SK-N-SH treated with all-trans-retinoic acid at 6 μM for 48 hours (cell line): ENCODE measurements around the gene SAFB2.

Source experiments
- ATAC-seq: fragments of 200-7000 bp; cut with Tn5 transposase; 3 replicates; pipeline ENCODE4 v1.9.1; 2020; ENCODE audit warnings: mild to moderate bottlenecking, moderate library complexity
- ARNTL ChIP-seq: fragments of 450-650 bp; formaldehyde crosslinking; IDR thresholded peaks from 2 replicates; pipeline ENCODE4 v1.5.0; 2020; ENCODE audit warnings: low read depth, mild to moderate bottlenecking, moderate library complexity, borderline replicate concordance
- BACH2 ChIP-seq: fragments of 250-450 bp; sonication (Bioruptor Pico); IDR thresholded peaks from 2 replicates; pipeline ENCODE4 v1.9.0; 2021; ENCODE audit warnings: mild to moderate bottlenecking, borderline replicate concordance
- CREB5 ChIP-seq: fragments of 250-450 bp; sonication (Bioruptor Pico); IDR thresholded peaks from 2 replicates; pipeline ENCODE4 v1.5.1; 2020; ENCODE audit warnings: low read depth, mild to moderate bottlenecking, moderate library complexity
- CSDC2 ChIP-seq: fragments of 250-450 bp; sonication (Bioruptor Pico); IDR thresholded peaks from 2 replicates; pipeline ENCODE4 v1.5.0; 2020; ENCODE audit warnings: mild to moderate bottlenecking, moderate library complexity
- GLIS3 ChIP-seq: fragments of 250-450 bp; sonication (Bioruptor Pico); IDR thresholded peaks from 2 replicates; pipeline ENCODE4 v1.5.0; 2020; ENCODE audit warnings: mild to moderate bottlenecking, moderate library complexity
- ISL1 ChIP-seq: fragments of 250-450 bp; sonication (Bioruptor Pico); IDR thresholded peaks from 2 replicates; pipeline ENCODE4 v2.1.2; 2022; ENCODE audit warnings: mild to moderate bottlenecking, moderate library complexity
- PATZ1 ChIP-seq: fragments of 250-450 bp; sonication (Bioruptor Pico); IDR thresholded peaks from 2 replicates; pipeline ENCODE4 v1.8.0; 2020; ENCODE audit warnings: mild to moderate bottlenecking, moderate library complexity, borderline replicate concordance
- POU6F1 ChIP-seq: fragments of 250-450 bp; sonication (Bioruptor Pico); IDR thresholded peaks from 2 replicates; pipeline ENCODE4 v1.8.0; 2021; ENCODE audit warnings: low read depth, mild to moderate bottlenecking, moderate library complexity, borderline replicate concordance
- PPARA ChIP-seq: fragments of 250-450 bp; sonication (Bioruptor Pico); IDR thresholded peaks from 2 replicates; pipeline ENCODE4 v1.5.0; 2020; ENCODE audit warnings: mild to moderate bottlenecking, borderline replicate concordance
- RARB ChIP-seq: fragments of 250-450 bp; sonication (Bioruptor Pico); IDR thresholded peaks from 2 replicates; pipeline ENCODE4 v1.8.0; 2021; ENCODE audit warnings: mild to moderate bottlenecking, moderate library complexity
- SNAI2 ChIP-seq: fragments of 250-450 bp; sonication (Bioruptor Pico); IDR thresholded peaks from 2 replicates; pipeline ENCODE4 v1.5.0; 2020; ENCODE audit warnings: mild to moderate bottlenecking, moderate library complexity
- TCF4 ChIP-seq: fragments of 250-450 bp; sonication (Bioruptor Pico); IDR thresholded peaks from 2 replicates; pipeline ENCODE4 v1.8.0; 2021; ENCODE audit warnings: mild to moderate bottlenecking, moderate library complexity, borderline replicate concordance
- TOX ChIP-seq: fragments of 250-450 bp; sonication (Bioruptor Pico); IDR thresholded peaks from 2 replicates; pipeline ENCODE4 v1.8.0; 2021; ENCODE audit warnings: mild to moderate bottlenecking, moderate library complexity, borderline replicate concordance
- TSHZ2 ChIP-seq: fragments of 250-450 bp; sonication (Bioruptor Pico); IDR thresholded peaks from 2 replicates; pipeline ENCODE4 v1.5.0; 2020; ENCODE audit warnings: mild to moderate bottlenecking, moderate library complexity
- ZC3H10 ChIP-seq: fragments of 250-450 bp; sonication (Bioruptor Pico); IDR thresholded peaks from 2 replicates; pipeline ENCODE4 v1.5.1; 2021; ENCODE audit warnings: mild to moderate bottlenecking, moderate library complexity
- ZFP3 ChIP-seq: fragments of 250-450 bp; sonication (Bioruptor Pico); IDR thresholded peaks from 2 replicates; pipeline ENCODE4 v1.5.0; 2020; ENCODE audit warnings: mild to moderate bottlenecking, moderate library complexity
- ZFP30 ChIP-seq: fragments of 450-650 bp; formaldehyde crosslinking; IDR thresholded peaks from 2 replicates; pipeline ENCODE4 v1.5.0; 2022; ENCODE audit warnings: mild to moderate bottlenecking, moderate library complexity
- ZNF565 ChIP-seq: fragments of 450-650 bp; formaldehyde crosslinking; conservative IDR thresholded peaks from 2 replicates; pipeline ENCODE4 v1.5.0; 2020; ENCODE audit warnings: low read depth, mild to moderate bottlenecking, moderate library complexity
- ZNF70 ChIP-seq: fragments of 450-650 bp; formaldehyde crosslinking; IDR thresholded peaks from 2 replicates; pipeline ENCODE4 v1.5.0; 2020; ENCODE audit warnings: mild to moderate bottlenecking, moderate library complexity
- ZNF8 ChIP-seq: fragments of 450-650 bp; formaldehyde crosslinking; IDR thresholded peaks from 2 replicates; pipeline ENCODE4 v1.5.0; 2020; ENCODE audit warnings: mild to moderate bottlenecking, moderate library complexity
- TF ChIP-seq, protein P1 (sequence below): fragments of 250-450 bp; sonication (Bioruptor Pico); IDR thresholded peaks from 2 replicates; pipeline ENCODE4 v1.5.1; 2021; ENCODE audit warnings: mild to moderate bottlenecking, moderate library complexity

Gene SAFB2

GRCh38 chr19:5587661-5588060 lies 34.9 kb downstream of the SAFB2 start (continued):
- TF ChIP-seq ZFP30 (no peak), ZNF565 (no peak), ZNF70 (no peak), ISL1 (CRISPR knock-in tag) (no peak), ZFP3 (CRISPR knock-in tag) (no peak), GLIS3 (CRISPR knock-in tag) (no peak)
- TF ChIP-seq, protein P1, sequence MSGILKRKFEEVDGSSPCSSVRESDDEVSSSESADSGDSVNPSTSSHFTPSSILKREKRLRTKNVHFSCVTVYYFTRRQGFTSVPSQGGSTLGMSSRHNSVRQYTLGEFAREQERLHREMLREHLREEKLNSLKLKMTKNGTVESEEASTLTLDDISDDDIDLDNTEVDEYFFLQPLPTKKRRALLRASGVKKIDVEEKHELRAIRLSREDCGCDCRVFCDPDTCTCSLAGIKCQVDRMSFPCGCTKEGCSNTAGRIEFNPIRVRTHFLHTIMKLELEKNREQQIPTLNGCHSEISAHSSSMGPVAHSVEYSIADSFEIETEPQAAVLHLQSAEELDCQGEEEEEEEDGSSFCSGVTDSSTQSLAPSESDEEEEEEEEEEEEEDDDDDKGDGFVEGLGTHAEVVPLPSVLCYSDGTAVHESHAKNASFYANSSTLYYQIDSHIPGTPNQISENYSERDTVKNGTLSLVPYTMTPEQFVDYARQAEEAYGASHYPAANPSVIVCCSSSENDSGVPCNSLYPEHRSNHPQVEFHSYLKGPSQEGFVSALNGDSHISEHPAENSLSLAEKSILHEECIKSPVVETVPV (CRISPR knock-in tag) = no peak

GRCh38 chr19:5587071-5587455 lies 35.5 kb downstream of the SAFB2 start:
- TF ChIP-seq PATZ1 (no peak), GLIS3 (CRISPR knock-in tag) (no peak), CREB5 (no peak), ZNF8 (CRISPR knock-in tag) (no peak), TSHZ2 (no peak), CSDC2 (no peak), BACH2 (CRISPR knock-in tag) (no peak), SNAI2 (no peak), ZFP30 (no peak), ARNTL (CRISPR knock-in tag) (no peak), TCF4 (CRISPR knock-in tag) (no peak), POU6F1 (CRISPR knock-in tag) (no peak), RARB (CRISPR knock-in tag) (no peak), ZNF565 (no peak), ZFP3 (CRISPR knock-in tag) (no peak), TOX (no peak), PPARA (CRISPR knock-in tag) (no peak), ZC3H10 (CRISPR knock-in tag) (no peak)
- TF ChIP-seq, protein P1 (CRISPR knock-in tag) = no peak
- ATAC-seq = no peak
